ENCODE measurements around the gene OAT.

Gene OAT

GRCh38 chr10:124418726-124419501, at the start of gene OAT:
OAT (minus strand) TSS chr10:124418923; CDS start chr10:124412171, 6,752 bp downstream.
- H3K27ac Mint-ChIP-seq = peak within 1 kb of the TSS; percentile 59 to 82

GRCh38 chr10:124467165-124467564, 48.4 kb upstream of the OAT start:
- DNase-seq = no peak
- ATAC-seq = no peak
- peaks cover 33% of the 10 kb centered on the region for H3K4me1 Mint-ChIP-seq
- H3K27ac Mint-ChIP-seq = no peak overlapping the region
- no peaks in the 10 kb centered on the region for H3K9me3 Mint-ChIP-seq
- H3K4me3 Mint-ChIP-seq = no peak overlapping the region
- no peaks in the 10 kb centered on the region for H3K27me3 Mint-ChIP-seq

More at GRCh38 chr10:124418726-124419501, at the start of gene OAT:
- peak; percentile 96 for ATAC-seq
- peaks cover 27% of the 10 kb centered on the region for H3K27me3 Mint-ChIP-seq
- DNase-seq = peak; percentile 94 to 96
- H3K9me3 Mint-ChIP-seq = no peaks in the 10 kb centered on the region
- peak within 1 kb of the TSS; percentile 87 to 88 for H3K4me3 Mint-ChIP-seq
- peaks cover 22% of the 10 kb centered on the region for H3K4me1 Mint-ChIP-seq

- ATAC-seq = no peak
- H3K27ac Mint-ChIP-seq = peak overlapping the region; percentile 52 to 90
- H3K4me3 Mint-ChIP-seq = peak overlapping the region in 1 of 2 donors; percentile 18
- H3K4me1 Mint-ChIP-seq = peaks cover 39% of the 10 kb centered on the region
- no peak for DNase-seq
- H3K9me3 Mint-ChIP-seq = peaks cover 0 to 4% of the 10 kb centered on the region in 2 donors
- no peaks in the 10 kb centered on the region for H3K27me3 Mint-ChIP-seq
These were observed 47.2 kb upstream of the OAT start for GRCh38 chr10:124465777-124466488.

GRCh38 chr10:124465003-124465776, 46.5 kb upstream of the OAT start:
- ATAC-seq (no peak), DNase-seq (no peak)
- peaks cover 43% of the 10 kb centered on the region for H3K4me1 Mint-ChIP-seq
- H3K4me3 Mint-ChIP-seq = peak overlapping the region; percentile 64 to 73
- peaks cover 0 to 4% of the 10 kb centered on the region in 2 donors for H3K9me3 Mint-ChIP-seq
- H3K27ac Mint-ChIP-seq = peak overlapping the region; percentile 87 to 90
- H3K27me3 Mint-ChIP-seq = no peaks in the 10 kb centered on the region

- H3K9me3 Mint-ChIP-seq = peaks cover 0 to 4% of the 10 kb centered on the region in 2 donors
- peak overlapping the region; percentile 64 to 73 for H3K4me3 Mint-ChIP-seq
- ATAC-seq (no peak), DNase-seq (no peak)
- H3K27ac Mint-ChIP-seq = peak overlapping the region; percentile 74 to 87
- H3K4me1 Mint-ChIP-seq = peaks cover 41% of the 10 kb centered on the region
- H3K27me3 Mint-ChIP-seq = no peaks in the 10 kb centered on the region
These were observed 45.6 kb upstream of the OAT start for GRCh38 chr10:124464028-124464965.

- Mint-ChIP-seq H3K27ac (peak overlapping the region in 1 of 2 donors; percentile 75), H3K27me3 (peaks cover 13% of the 10 kb centered on the region), H3K4me3 (peak overlapping the region; percentile 84 to 92), H3K9me3 (peaks cover 0 to 4% of the 10 kb centered on the region in 2 donors), H3K4me1 (peaks cover 37% of the 10 kb centered on the region)
- DNase-seq = no peak
- no peak for ATAC-seq
These were observed 43.6 kb upstream of the OAT start for GRCh38 chr10:124462348-124462695.

GRCh38 chr10:124461642-124462347, 43.1 kb upstream of the OAT start, which contains the start of gene LHPP:
LHPP (plus strand) TSS chr10:124461823; CDS start chr10:124461863, 40 bp downstream.
- peak; percentile 87 to 89 for DNase-seq
- peaks cover 37% of the 10 kb centered on the region for H3K4me1 Mint-ChIP-seq
- peaks cover 18% of the 10 kb centered on the region for H3K27me3 Mint-ChIP-seq
- H3K27ac Mint-ChIP-seq = peak within 1 kb of the TSS; percentile 95 to 97
- peak; percentile 99 for ATAC-seq
- H3K9me3 Mint-ChIP-seq = peaks cover 0 to 4% of the 10 kb centered on the region in 2 donors
- H3K4me3 Mint-ChIP-seq = peak within 1 kb of the TSS; percentile 86 to 92

- peaks cover 25% of the 10 kb centered on the region for H3K4me1 Mint-ChIP-seq
- H3K27ac Mint-ChIP-seq = no peak overlapping the region
- no peak for DNase-seq
- H3K9me3 Mint-ChIP-seq = peaks cover 0 to 4% of the 10 kb centered on the region in 2 donors
- no peak for ATAC-seq
- no peak overlapping the region for H3K4me3 Mint-ChIP-seq
- H3K27me3 Mint-ChIP-seq = peaks cover 35% of the 10 kb centered on the region
These were observed 41.4 kb upstream of the OAT start for GRCh38 chr10:124460144-124460543.

GRCh38 chr10:124459395-124459794, 40.7 kb upstream of the OAT start:
- H3K27ac Mint-ChIP-seq = no peak overlapping the region
- ATAC-seq (no peak), DNase-seq (no peak)
- H3K27me3 Mint-ChIP-seq = peaks cover 42% of the 10 kb centered on the region
- H3K4me3 Mint-ChIP-seq = no peak overlapping the region
- H3K9me3 Mint-ChIP-seq = peaks cover 0 to 4% of the 10 kb centered on the region in 2 donors
- peaks cover 18% of the 10 kb centered on the region for H3K4me1 Mint-ChIP-seq

- H3K27me3 Mint-ChIP-seq = peaks cover 47% of the 10 kb centered on the region
- ATAC-seq = no peak
- no peak overlapping the region for H3K27ac Mint-ChIP-seq
- H3K4me1 Mint-ChIP-seq = peaks cover 13% of the 10 kb centered on the region
- H3K4me3 Mint-ChIP-seq = no peak overlapping the region
- H3K9me3 Mint-ChIP-seq = peaks cover 0 to 4% of the 10 kb centered on the region in 2 donors
- no peak for DNase-seq
These were observed 40.2 kb upstream of the OAT start for GRCh38 chr10:124458889-124459288.

GRCh38 chr10:124458473-124458872, 39.8 kb upstream of the OAT start:
- H3K4me3 Mint-ChIP-seq = no peak overlapping the region
- H3K27ac Mint-ChIP-seq = no peak overlapping the region
- H3K27me3 Mint-ChIP-seq = peaks cover 52% of the 10 kb centered on the region
- ATAC-seq (no peak), DNase-seq (no peak)
- H3K4me1 Mint-ChIP-seq = peaks cover 13% of the 10 kb centered on the region
- H3K9me3 Mint-ChIP-seq = peaks cover 0 to 4% of the 10 kb centered on the region in 2 donors

GRCh38 chr10:124455441-124455840, 36.7 kb upstream of the OAT start:
- ATAC-seq = no peak
- no peak overlapping the region for H3K27ac Mint-ChIP-seq
- H3K27me3 Mint-ChIP-seq = peaks cover 80% of the 10 kb centered on the region
- no peak for DNase-seq
- peaks cover 8% of the 10 kb centered on the region for H3K4me1 Mint-ChIP-seq
- no peak overlapping the region for H3K4me3 Mint-ChIP-seq
- H3K9me3 Mint-ChIP-seq = no peaks in the 10 kb centered on the region

- H3K4me3 Mint-ChIP-seq = no peak overlapping the region
- H3K27me3 Mint-ChIP-seq = peaks cover 94% of the 10 kb centered on the region
- H3K27ac Mint-ChIP-seq = no peak overlapping the region
- no peak for DNase-seq
- H3K4me1 Mint-ChIP-seq = peaks cover 13% of the 10 kb centered on the region
- H3K9me3 Mint-ChIP-seq = no peaks in the 10 kb centered on the region
- no peak for ATAC-seq
These were observed 35.4 kb upstream of the OAT start for GRCh38 chr10:124453960-124454610.

- Mint-ChIP-seq H3K9me3 (no peaks in the 10 kb centered on the region), H3K27me3 (peaks cover 99% of the 10 kb centered on the region), H3K4me3 (no peak overlapping the region), H3K4me1 (peaks cover 27% of the 10 kb centered on the region), H3K27ac (no peak overlapping the region)
- ATAC-seq (no peak), DNase-seq (no peak)
These were observed 32.6 kb upstream of the OAT start for GRCh38 chr10:124451276-124451675.
